Astrocyte (in vitro differentiated cells and primary cell): ENCODE results near the gene THG1L. TPM values are rescaled to one million over a fixed set of nuclear protein-coding genes. Genes with fewer than 3 reads are reported as not detected.

Source experiments
- DNase-seq: peaks from one replicate; pipeline ENCODE4 v3.0.0-alpha.2; 2010; ENCODE audit warnings: low read depth
- FAIRE-seq: peaks from 2 replicates; lab custom pipeline; 2011; peaks lifted over from hg19 to GRCh38; lab: Jason Lieb, UNC
- H2AFZ ChIP-seq: 2 replicates; pipeline ENCODE4 v1.6.0; 2012; ENCODE audit warnings: low read depth, low read length, inconsistent platforms
- H3K27ac ChIP-seq: 2 replicates; pipeline ENCODE4 v1.5.1; 2011; ENCODE audit warnings: low read depth, low read length, inconsistent platforms
- H3K27me3 ChIP-seq: 2 replicates; pipeline ENCODE4 v1.6.0; 2011; ENCODE audit warnings: low read length, inconsistent platforms; ENCODE audit not compliant: insufficient read depth
- H3K36me3 ChIP-seq: 2 replicates; pipeline ENCODE4 v1.5.1; 2011; ENCODE audit warnings: low read length, inconsistent platforms; ENCODE audit not compliant: insufficient read depth
- H3K4me1 ChIP-seq: 2 replicates; pipeline ENCODE4 v1.5.1; 2011; ENCODE audit warnings: low read length, inconsistent platforms; ENCODE audit not compliant: insufficient read depth
- H3K4me2 ChIP-seq: 2 replicates; pipeline ENCODE4 v1.6.0; 2012; ENCODE audit warnings: low read length, inconsistent platforms
- H3K4me3 ChIP-seq: 2 replicates; pipeline ENCODE4 v1.5.1; 2011; ENCODE audit warnings: low read depth, mild to moderate bottlenecking, low read length, inconsistent platforms; ENCODE audit not compliant: insufficient read depth
- H3K79me2 ChIP-seq: 2 replicates; pipeline ENCODE4 v1.6.0; 2012; ENCODE audit warnings: mild to moderate bottlenecking, low read length, inconsistent platforms; ENCODE audit not compliant: insufficient read depth
- H3K9ac ChIP-seq: 2 replicates; pipeline ENCODE4 v1.6.0; 2012; ENCODE audit warnings: mild to moderate bottlenecking, low read length, inconsistent platforms
- H3K9me3 ChIP-seq: 2 replicates; pipeline ENCODE4 v1.5.1; 2012; ENCODE audit warnings: low read depth, mild to moderate bottlenecking, low read length, inconsistent platforms; ENCODE audit not compliant: insufficient read depth
- H4K20me1 ChIP-seq: 2 replicates; pipeline ENCODE4 v1.6.0; 2012; ENCODE audit warnings: low read length, inconsistent platforms; ENCODE audit not compliant: insufficient read depth
- H3K27ac Mint-ChIP-seq: one replicate; pipeline ENCODE4 v1.8.0; 2021; ENCODE audit warnings: mild to moderate bottlenecking, mixed read lengths; ENCODE audit not compliant: unreplicated experiment
- H3K27me3 Mint-ChIP-seq: one replicate; pipeline ENCODE4 v1.8.0; 2021; ENCODE audit warnings: low read depth, mixed read lengths; ENCODE audit not compliant: unreplicated experiment
- H3K36me3 Mint-ChIP-seq: one replicate; pipeline ENCODE4 v1.8.0; 2021; ENCODE audit warnings: low read depth, mixed read lengths; ENCODE audit not compliant: unreplicated experiment
- H3K4me1 Mint-ChIP-seq: one replicate; pipeline ENCODE4 v1.8.0; 2021; ENCODE audit warnings: low read depth, mixed read lengths; ENCODE audit not compliant: unreplicated experiment
- H3K4me3 Mint-ChIP-seq: one replicate; pipeline ENCODE4 v1.8.0; 2021; ENCODE audit warnings: mild to moderate bottlenecking, moderate library complexity, mixed read lengths; ENCODE audit not compliant: unreplicated experiment
- H3K9me3 Mint-ChIP-seq: one replicate; pipeline ENCODE4 v1.8.0; 2021; ENCODE audit warnings: mild to moderate bottlenecking, mixed read lengths; ENCODE audit not compliant: unreplicated experiment
- EZH2 ChIP-seq: IDR thresholded peaks from 2 replicates; pipeline ENCODE4 v1.6.1; 2012; ENCODE audit warnings: mild to moderate bottlenecking, low read length, inconsistent platforms; ENCODE audit not compliant: insufficient read depth
- total RNA-seq: library from RNA; stranded (reverse); gene quantifications from 2 replicates; pipeline ENCODE4 v1.2.1, GENCODE V29; 2021
- TF ChIP-seq, protein P1 (sequence below): IDR thresholded peaks from 2 replicates; pipeline ENCODE4 v1.5.1; 2011; ENCODE audit warnings: low read depth, mild to moderate bottlenecking, inconsistent platforms, low read length, moderate library complexity; ENCODE audit not compliant: insufficient read depth

THG1L gene
- total RNA-seq, 1 donor from 2014 or later: 9.7 TPM

DNA sequence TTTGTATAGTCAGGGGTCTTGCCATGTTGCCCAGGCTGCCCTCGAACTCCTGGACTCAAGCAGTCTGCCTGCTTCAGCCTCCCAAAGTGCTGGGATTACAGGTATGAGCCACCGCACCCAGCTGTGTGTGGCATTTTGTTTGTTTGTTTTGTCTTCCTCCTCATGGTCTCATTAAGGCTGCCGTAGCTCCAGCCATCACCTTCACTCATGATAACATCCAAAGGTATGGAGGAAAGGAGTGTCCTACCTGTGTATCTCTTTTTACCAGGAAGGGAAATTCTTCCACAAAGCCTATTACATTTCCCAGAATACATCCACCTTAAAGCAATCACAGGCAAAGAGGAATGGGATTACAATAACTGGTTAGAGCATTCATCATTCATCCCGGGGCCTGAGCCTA is 39.4 kb downstream of the THG1L start:
- no peaks in the 10 kb centered on the region for H3K9me3 ChIP-seq
- H3K4me2 ChIP-seq: no peak overlapping the region
- Mint-ChIP-seq H3K27me3 (peaks cover 3% of the 10 kb centered on the region), H3K4me1 (no peaks in the 10 kb centered on the region), H3K36me3 (no peaks in the 10 kb centered on the region), H3K4me3 (no peak overlapping the region), H3K9me3 (peaks cover 2% of the 10 kb centered on the region), H3K27ac (no peak overlapping the region)
- H3K27ac ChIP-seq: no peak overlapping the region
- H2AFZ ChIP-seq: no peak overlapping the region
- H3K4me3 ChIP-seq: no peak overlapping the region
- TF ChIP-seq, protein P1, sequence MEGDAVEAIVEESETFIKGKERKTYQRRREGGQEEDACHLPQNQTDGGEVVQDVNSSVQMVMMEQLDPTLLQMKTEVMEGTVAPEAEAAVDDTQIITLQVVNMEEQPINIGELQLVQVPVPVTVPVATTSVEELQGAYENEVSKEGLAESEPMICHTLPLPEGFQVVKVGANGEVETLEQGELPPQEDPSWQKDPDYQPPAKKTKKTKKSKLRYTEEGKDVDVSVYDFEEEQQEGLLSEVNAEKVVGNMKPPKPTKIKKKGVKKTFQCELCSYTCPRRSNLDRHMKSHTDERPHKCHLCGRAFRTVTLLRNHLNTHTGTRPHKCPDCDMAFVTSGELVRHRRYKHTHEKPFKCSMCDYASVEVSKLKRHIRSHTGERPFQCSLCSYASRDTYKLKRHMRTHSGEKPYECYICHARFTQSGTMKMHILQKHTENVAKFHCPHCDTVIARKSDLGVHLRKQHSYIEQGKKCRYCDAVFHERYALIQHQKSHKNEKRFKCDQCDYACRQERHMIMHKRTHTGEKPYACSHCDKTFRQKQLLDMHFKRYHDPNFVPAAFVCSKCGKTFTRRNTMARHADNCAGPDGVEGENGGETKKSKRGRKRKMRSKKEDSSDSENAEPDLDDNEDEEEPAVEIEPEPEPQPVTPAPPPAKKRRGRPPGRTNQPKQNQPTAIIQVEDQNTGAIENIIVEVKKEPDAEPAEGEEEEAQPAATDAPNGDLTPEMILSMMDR: no peak
- TF ChIP-seq EZH2: no peak
- H3K27me3 ChIP-seq: peaks cover 2% of the 10 kb centered on the region
- H3K9ac ChIP-seq: no peak overlapping the region
- no peak for DNase-seq
- no peaks in the 10 kb centered on the region for H3K79me2 ChIP-seq
- H3K36me3 ChIP-seq: no peaks in the 10 kb centered on the region
- H4K20me1 ChIP-seq: no peaks in the 10 kb centered on the region
- H3K4me1 ChIP-seq: no peaks in the 10 kb centered on the region
- no peak for FAIRE-seq

DNA sequence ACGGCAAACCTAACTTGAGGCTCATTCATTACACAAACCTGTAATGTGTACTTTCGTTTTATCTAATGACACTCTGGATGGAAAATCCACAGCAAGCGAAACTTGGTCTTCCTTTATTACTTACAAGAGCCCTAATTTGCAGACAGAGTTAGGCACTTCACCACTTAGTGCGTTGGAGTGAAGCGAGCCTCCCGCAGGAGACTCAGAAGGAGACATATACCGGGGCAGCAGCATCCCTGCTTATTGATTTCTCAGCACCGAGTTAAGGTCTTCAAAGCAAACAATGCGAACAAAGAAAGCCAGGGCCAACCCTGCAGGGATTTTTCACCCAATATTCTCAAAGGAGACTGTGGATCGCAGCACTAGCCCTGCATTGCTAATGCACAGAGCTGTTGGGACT is 40.9 kb downstream of the THG1L start:
- Histone ChIP-seq H3K4me1 (no peaks in the 10 kb centered on the region), H3K27ac (no peak overlapping the region), H3K9me3 (no peaks in the 10 kb centered on the region), H4K20me1 (no peaks in the 10 kb centered on the region), H3K4me2 (no peak overlapping the region), H3K27me3 (peaks cover 2% of the 10 kb centered on the region), H3K36me3 (no peaks in the 10 kb centered on the region), H3K4me3 (no peak overlapping the region), H3K79me2 (no peaks in the 10 kb centered on the region), H3K9ac (no peak overlapping the region), H2AFZ (no peak overlapping the region)
- H3K9me3 Mint-ChIP-seq: peaks cover 2% of the 10 kb centered on the region
- H3K27me3 Mint-ChIP-seq: no peaks in the 10 kb centered on the region
- no peaks in the 10 kb centered on the region for H3K36me3 Mint-ChIP-seq
- FAIRE-seq: no peak
- DNase-seq: no peak
- H3K4me3 Mint-ChIP-seq: no peak overlapping the region
- H3K27ac Mint-ChIP-seq: no peak overlapping the region
- TF ChIP-seq, protein P1: no peak
- TF ChIP-seq EZH2: no peak
- no peaks in the 10 kb centered on the region for H3K4me1 Mint-ChIP-seq

- Histone ChIP-seq H3K27me3 (peaks cover 2% of the 10 kb centered on the region), H3K4me1 (no peaks in the 10 kb centered on the region), H3K4me3 (no peak overlapping the region), H3K27ac (no peak overlapping the region), H3K4me2 (no peak overlapping the region), H2AFZ (no peak overlapping the region), H3K36me3 (no peaks in the 10 kb centered on the region), H4K20me1 (no peaks in the 10 kb centered on the region), H3K79me2 (no peaks in the 10 kb centered on the region), H3K9ac (no peak overlapping the region), H3K9me3 (no peaks in the 10 kb centered on the region)
- Mint-ChIP-seq H3K27me3 (no peaks in the 10 kb centered on the region), H3K36me3 (peaks cover 2% of the 10 kb centered on the region), H3K9me3 (no peaks in the 10 kb centered on the region), H3K4me3 (no peak overlapping the region), H3K4me1 (peaks cover 4% of the 10 kb centered on the region), H3K27ac (no peak overlapping the region)
- peak; percentile 57 for DNase-seq
- no peak for FAIRE-seq
- TF ChIP-seq, protein P1: no peak
- TF ChIP-seq EZH2: no peak
Observed at GRCh38 chr5:157778121-157778805, 47.0 kb downstream of the THG1L start.
